ENCODE measurements around the gene TMIE.

The TMIE gene

GRCh38 chr3:46669191-46669999 lies 31.8 kb upstream of the TMIE start:
- no peak for DNase-seq (ENCODE audit: low read depth in 2 of 2)

- no peak for DNase-seq (ENCODE audit: low read depth in 2 of 2)
Measured at GRCh38 chr3:46670000-46670890, 30.9 kb upstream of the TMIE start.

- DNase-seq (ENCODE audit: low read depth in 2 of 2), result no peak
Measured at GRCh38 chr3:46670891-46671427, 30.2 kb upstream of the TMIE start.

- no peak for DNase-seq (ENCODE audit: low read depth in 2 of 2)
Measured at GRCh38 chr3:46671541-46672348, 29.4 kb upstream of the TMIE start.

- DNase-seq (ENCODE audit: low read depth in 2 of 2), result no peak
Measured at GRCh38 chr3:46672349-46672695, 28.9 kb upstream of the TMIE start.

- no peak for DNase-seq (ENCODE audit: low read depth in 2 of 2)
Measured at GRCh38 chr3:46673151-46674030, 27.8 kb upstream of the TMIE start.

DNA sequence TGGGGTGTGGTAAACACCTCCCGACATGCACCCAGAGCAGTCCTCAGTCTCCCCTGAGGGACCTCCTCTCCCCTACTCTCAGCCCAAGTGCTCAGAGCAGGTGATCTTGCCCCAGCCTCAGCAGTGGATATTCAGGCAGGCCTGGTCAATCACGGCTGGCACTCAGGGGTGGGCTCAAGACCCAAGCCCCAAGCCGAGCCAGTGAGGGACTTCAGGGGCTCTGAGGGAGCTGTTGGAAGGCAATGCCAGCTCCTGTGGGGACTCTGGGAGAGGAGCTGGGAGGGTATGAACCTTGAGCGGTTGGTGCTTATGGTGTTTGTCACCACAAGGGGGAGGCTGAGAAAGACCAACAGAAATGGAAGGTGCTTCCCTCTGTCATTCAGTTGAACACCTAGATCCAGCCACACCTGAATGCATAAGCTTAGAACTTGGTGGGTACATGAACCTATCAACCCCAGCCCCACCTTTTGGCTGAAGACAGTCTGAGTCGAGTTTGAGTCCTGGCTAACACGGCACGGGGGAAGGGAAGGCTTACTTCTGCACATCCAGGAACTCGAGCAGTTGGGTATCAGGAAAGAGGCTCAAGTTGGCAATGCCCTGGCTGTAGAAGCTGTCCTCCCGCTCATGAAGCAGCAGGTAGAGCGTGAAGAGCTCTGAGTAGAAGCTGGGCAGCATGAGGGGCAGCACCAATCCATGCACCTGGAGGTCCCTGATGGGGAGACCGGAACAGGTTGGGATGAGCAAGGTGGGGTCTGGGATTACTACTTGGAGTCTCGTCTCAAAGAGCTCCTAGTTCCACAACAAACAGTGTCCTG lies 27.0 kb upstream of the TMIE start:
- no peak for DNase-seq (ENCODE audit: low read depth in 2 of 2)

- no peak for DNase-seq (ENCODE audit: low read depth in 2 of 2)
Measured at GRCh38 chr3:46675426-46675825, 25.8 kb upstream of the TMIE start.

DNA sequence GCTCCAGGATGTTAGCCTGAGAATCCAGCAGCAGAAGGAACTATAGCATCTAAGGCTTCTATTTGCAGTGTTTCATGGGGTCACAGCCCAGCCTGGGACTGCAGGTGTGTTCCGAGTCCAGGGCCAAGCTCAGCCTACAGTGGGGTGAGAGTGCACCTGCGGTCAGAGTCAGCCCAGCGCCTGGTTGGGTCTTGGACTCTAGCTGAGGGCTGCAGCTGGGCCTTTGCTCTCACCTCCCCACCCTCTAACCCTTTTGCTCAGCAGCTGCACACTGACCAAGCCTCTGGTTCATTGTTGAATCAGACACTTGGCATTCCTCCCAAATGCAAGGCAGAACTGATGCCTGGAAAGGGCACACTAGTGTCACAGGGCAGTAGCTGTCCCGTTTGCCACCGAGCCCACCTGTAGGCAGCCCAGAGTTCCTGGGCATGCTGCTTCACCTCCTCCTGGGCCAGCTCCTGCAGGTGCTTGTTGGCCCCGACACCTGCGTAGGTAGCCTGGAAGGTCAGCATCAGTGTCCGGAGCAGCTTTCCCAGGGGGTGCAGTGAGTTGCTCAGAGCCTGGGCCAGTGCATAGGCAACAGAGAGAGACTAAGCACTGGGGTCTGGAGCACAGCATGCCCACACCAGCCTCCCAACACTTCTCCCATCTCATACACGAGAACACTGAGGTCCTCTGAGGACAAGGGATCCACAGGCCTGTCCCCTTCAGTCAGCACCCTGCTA lies 25.2 kb upstream of the TMIE start:
- DNase-seq (ENCODE audit: low read depth in 2 of 2), result no peak

DNA sequence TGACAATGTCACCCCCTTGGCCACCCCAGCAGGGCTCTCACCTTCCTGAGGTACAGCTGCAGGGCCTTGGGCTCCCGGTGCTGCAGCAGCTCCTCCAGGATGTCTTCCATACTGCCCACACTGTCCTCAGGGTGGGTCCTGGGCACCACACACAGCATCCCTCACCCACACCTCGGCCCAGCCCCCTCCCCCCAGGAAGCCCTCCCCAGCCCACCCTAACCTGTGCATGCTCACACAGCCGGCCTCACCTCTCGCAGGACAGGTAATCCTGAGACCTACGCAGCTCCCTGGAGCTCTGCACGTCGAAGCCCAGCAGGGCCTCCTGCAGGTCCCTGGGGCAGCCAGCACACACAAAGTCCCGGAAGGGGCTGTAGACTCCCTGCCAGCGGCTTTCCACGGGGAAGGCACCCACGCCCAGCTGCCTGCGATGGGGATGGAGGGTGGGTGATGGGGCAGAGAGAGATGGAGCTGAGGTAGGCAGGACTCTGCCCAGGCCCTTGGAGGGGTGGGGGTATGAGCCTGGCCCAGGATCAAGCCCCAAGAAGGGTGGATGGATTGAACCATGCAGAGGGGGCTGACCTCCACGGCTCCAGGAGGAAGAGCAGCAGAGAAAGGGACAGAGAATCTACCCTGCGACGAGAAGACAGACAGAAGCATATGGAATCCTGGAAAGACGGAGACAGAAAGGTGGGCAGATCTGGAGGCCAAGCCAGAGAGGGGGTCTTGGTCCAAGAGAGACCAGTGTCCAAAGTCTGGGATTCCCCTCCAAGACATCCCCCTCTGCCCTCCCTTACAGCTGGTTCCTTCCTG lies 24.4 kb upstream of the TMIE start:
- DNase-seq (ENCODE audit: low read depth in 2 of 2), result no peak

DNA sequence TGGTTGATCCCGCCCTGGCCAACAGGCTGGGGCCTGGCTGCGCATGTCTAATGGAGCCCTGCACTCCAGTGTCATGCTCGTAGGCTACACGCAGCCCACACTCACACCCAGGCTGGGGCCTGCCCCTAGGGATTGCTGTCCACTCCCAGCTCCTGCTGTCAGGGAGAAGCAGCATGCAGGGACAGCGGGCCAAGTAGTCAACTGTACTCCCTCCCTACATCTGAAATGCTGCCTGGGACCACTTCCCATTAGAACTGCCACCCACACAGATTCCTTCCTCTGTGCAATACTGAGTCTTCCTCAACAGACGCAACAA lies 23.8 kb upstream of the TMIE start:
- DNase-seq (ENCODE audit: low read depth in 2 of 2), result no peak

DNA sequence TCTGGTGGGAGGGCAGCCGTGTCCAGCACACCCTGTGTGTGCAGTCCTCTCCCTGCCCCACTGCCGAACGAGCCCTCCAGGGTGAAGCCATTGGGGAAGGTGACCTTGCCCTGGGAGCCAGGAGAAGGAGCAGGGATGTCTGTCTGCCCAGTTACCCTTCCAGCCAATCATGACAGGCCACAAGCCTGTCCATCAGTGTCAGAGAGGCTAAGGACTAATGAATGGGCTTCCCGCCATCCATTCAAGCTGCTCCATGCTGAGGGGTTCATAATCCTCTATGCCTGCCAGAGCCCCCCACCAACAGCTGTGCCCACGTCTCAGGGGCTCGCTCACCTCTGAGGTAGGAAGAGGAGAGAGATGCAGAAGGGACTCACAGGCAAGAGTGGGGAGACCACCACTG lies 22.9 kb upstream of the TMIE start:
- DNase-seq (ENCODE audit: low read depth in 2 of 2), result no peak

DNA sequence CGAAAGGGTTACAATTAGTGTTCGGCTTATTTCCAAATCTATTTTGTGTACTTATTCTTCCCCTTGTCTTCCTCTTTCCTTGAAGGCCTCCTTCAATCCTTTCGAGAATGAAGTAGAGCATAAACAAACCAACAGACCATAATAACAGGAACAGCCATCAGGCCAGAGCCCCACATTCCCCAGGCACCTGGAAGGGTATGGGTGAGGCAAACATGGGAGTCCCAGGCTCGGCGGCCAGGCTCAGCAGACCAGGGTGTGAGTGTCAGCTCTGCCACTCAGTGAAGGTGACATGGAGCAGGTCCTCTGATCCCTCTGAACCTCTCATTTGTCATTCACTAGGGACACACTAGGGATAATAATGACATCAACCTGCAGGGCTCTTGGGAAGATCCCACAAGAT lies 21.5 kb upstream of the TMIE start:
- no peak for DNase-seq (ENCODE audit: low read depth in 2 of 2)

DNA sequence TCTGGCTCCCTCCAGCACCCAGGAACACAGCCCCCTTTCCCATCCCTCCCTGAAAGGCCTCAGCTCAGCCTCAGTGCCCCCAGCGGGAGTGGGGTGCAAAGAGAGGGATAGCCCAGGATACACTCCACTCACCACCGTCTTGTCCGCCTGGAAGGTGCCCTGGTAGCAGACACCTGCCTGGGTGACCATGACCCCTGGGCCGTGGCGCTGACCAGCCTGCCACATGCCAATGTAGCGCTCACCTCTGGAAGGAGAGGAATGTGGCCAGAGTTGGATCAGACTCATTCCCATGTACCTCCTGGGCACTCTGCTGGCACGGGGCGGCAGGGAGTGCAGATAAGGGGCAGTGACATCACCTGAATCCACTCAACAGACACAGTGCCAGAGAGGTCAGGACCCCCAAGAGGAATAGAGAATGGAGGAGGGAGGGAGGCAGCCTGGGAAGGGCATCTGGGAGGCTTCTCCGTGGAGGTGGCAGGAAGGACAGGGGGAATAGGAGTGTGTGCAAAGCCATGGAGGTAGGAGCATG lies 20.8 kb upstream of the TMIE start:
- no peak for DNase-seq (ENCODE audit: low read depth in 2 of 2)

DNA sequence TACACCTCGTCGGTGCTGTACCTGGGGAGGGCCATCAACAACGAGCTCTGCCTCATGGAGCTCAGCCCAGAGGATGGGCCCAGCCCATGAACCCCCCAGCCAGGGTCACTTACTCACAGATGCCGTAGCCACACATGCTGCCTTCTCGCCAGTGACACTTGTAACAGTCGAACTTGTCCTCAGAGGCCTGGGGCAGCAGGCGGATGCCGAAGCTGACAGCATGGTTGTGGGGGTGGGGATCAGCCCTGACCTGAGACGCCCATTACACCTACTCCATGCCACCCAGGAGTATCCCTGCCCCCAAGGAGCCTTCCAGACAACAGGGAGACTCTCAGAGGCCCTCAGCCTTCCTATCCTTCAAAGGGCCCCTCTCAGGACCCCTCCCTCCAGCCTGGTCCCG lies 19.8 kb upstream of the TMIE start:
- DNase-seq (ENCODE audit: low read depth in 2 of 2), result no peak

GRCh38 chr3:46681856-46682540 lies 19.2 kb upstream of the TMIE start:
- DNase-seq (ENCODE audit: low read depth in 2 of 2), result no peak

- no peak for DNase-seq (ENCODE audit: low read depth in 2 of 2)
Measured at GRCh38 chr3:46682974-46683373, 18.2 kb upstream of the TMIE start.

DNA sequence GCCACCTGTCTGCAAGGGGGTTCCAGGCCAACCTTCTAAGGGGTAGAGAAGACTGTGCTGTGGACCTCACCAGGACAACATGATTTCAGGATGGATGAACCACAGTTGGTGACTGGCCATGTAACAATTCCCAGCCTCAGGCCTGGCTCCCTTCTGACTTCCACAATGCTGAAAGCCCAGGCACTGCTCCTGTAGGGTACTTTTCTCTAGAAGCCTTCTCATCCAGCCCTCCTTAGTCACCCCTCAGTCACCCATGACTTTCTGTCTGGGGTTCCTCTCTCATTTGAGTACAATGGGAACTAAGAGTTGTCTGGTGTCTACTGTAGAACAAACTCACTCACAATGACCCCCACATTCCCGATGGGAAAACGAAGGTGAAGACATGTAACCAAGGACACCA lies 16.3 kb upstream of the TMIE start:
- no peak for DNase-seq (ENCODE audit: low read depth in 2 of 2)

All from stimulated activated CD4-positive, alpha-beta T cell treated with anti-CD3 and anti-CD28 coated beads, Interleukin-4, amount 100 ng/mL, for 48 hours (primary cell).